Cardiac muscle cell (in vitro differentiated cells and primary cell): ENCODE measurements around the gene PHPT1. TPM values are rescaled to one million over a fixed set of nuclear protein-coding genes. Genes with fewer than 3 reads are reported as not detected.

Source experiments
- DNase-seq, 2 donors: peaks; one replicate each; pipeline versions ENCODE4 v3.0.0 to v3.0.0-alpha.2; 2010 to 2017; ENCODE audit warnings: low read depth in 1 of 2, low spot score in 1 of 2
- H3K27ac ChIP-seq: fragments of 200-600 bp; sonication (generic); 2 replicates; pipeline ENCODE4 v1.5.1; 2016
- H3K27me3 ChIP-seq: fragments of 200-600 bp; sonication (generic); 2 replicates; pipeline ENCODE4 v1.6.0; 2016; ENCODE audit warnings: control low read depth
- H3K36me3 ChIP-seq: fragments of 200-600 bp; sonication (generic); 2 replicates; pipeline ENCODE4 v1.5.1; 2016; ENCODE audit warnings: control low read depth
- H3K4me1 ChIP-seq: fragments of 200-600 bp; sonication (generic); 2 replicates; pipeline ENCODE4 v1.8.1; 2017; ENCODE audit warnings: low read depth, mild to moderate bottlenecking, mixed run types
- H3K4me3 ChIP-seq: fragments of 200-600 bp; sonication (generic); 2 replicates; pipeline ENCODE4 v1.5.1; 2016; ENCODE audit warnings: mild to moderate bottlenecking
- H3K9me3 ChIP-seq: fragments of 200-600 bp; sonication (generic); 2 replicates; pipeline ENCODE4 v1.5.1; 2017; ENCODE audit warnings: low read depth, mild to moderate bottlenecking, control low read depth
- CTCF ChIP-seq: IDR thresholded peaks from 2 replicates; pipeline ENCODE4 v1.5.1; 2012; ENCODE audit warnings: low read depth, mild to moderate bottlenecking, low read length
- polyA plus RNA-seq: library from polyadenylated mRNA; unstranded; fragments of >200 nt; fragmentation: Nextera tagmentation; extraction: Ambion mirVana; gene quantifications from 2 replicates; pipeline ENCODE4 v1.2.1, GENCODE V29; 2016
- total RNA-seq: library from RNA; depleted of rRNA; stranded (reverse); fragments of >200 nt; gene quantifications from 2 replicates; pipeline ENCODE4 v1.2.3, GENCODE V29; 2016

Gene PHPT1
- total and polyA plus RNA-seq, 2 experiments from 2014 or later: 185 to 565 TPM

DNA sequence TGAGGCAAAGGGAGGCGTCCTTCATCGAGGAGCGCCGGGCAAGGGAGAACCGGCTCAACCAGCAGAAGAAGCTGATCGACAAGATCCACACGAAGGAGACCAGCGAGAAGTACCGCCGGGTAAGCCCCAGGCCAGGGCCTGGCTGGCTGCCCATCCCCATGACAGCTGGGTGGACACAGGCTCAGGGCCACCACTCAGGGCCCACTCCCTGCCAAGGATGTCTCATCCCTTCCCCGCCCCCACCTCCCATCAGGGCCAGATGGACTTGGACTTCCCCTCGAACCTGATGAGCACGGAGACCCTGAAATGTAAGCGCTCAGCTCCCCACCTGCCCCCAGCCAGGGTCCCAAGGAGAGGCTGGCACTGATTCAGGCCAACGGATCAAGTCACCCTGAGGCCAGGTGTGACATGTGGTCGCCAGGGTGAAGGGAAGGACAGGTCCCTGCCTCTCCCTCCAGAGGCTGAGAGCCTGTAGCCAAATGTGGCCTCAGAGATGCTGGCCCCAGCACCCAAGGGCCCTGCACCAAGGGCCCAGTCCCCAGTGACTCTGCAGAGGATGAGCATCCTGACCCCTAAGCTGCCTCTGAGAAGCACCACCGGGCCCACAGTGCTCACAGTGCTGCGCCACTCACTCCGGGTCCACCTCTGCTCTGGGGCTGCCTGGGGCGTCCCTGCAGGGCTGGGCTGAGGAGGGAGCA lies 44.6 kb upstream of the PHPT1 start:
- peaks cover 15% of the 10 kb centered on the region for H3K4me1 ChIP-seq
- no peaks in the 10 kb centered on the region for H3K9me3 ChIP-seq

DNA sequence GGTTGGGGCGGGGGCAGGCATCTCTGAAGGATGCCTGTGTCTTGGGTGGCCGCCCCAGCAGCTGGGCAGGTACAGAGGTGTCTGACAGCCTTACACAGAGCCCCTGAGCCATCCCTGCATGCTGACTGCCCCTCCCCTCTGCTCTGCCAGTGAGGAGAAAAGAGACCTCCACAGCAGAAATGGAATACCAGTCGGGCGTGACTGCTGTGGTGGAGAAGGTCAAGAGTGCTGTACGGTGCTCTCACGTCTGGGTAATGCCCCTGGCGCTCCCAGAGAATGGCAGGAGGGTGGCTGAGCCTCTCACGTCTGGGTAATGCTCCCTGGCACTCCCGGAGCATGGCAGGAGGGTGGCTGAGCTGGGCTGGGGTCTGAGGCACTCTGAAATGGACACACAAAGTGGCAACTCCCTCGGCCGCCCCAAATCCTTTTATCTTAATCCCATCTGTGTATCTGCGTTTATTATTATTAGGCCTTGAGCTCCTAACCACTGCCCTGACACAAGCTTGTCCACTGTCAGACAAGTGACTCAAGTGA lies 43.9 kb upstream of the PHPT1 start:
- DNase-seq: no peak
- Histone ChIP-seq H3K9me3 (no peaks in the 10 kb centered on the region), H3K36me3 (no peaks in the 10 kb centered on the region), H3K4me1 (peaks cover 21% of the 10 kb centered on the region), H3K27ac (no peak overlapping the region), H3K4me3 (no peak overlapping the region), H3K27me3 (no peaks in the 10 kb centered on the region)
- no peak for TF ChIP-seq CTCF

More for the DNA sequence above, 44.6 kb upstream of the PHPT1 start:
- TF ChIP-seq CTCF: no peak
- Histone ChIP-seq H3K36me3 (no peaks in the 10 kb centered on the region), H3K4me3 (no peak overlapping the region), H3K27ac (no peak overlapping the region), H3K27me3 (no peaks in the 10 kb centered on the region)
- no peak for DNase-seq

DNA sequence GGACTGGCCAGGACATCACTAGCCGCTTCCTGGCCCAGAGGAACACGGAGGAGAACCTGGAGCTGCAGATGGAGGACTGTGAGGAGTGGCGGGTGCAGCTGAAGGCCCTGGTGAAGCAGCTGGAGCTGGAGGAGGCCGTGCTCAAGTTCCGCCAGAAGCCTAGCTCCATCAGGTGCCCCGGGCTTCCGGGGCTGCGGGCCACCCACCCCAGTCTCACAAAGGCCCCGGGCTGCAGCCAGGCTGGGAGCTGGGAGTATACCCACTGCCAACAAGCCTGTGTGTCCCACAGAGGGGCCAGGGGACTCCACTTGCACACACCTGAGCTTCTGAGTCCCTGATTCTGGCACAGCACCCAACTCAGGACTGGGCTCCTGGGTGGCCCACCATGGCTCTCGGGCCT lies 43.1 kb upstream of the PHPT1 start:
- no peak for DNase-seq
- Histone ChIP-seq H3K4me1 (peaks cover 27% of the 10 kb centered on the region), H3K9me3 (no peaks in the 10 kb centered on the region), H3K36me3 (no peaks in the 10 kb centered on the region), H3K27me3 (no peaks in the 10 kb centered on the region), H3K27ac (no peak overlapping the region), H3K4me3 (no peak overlapping the region)
- TF ChIP-seq CTCF: no peak

DNA sequence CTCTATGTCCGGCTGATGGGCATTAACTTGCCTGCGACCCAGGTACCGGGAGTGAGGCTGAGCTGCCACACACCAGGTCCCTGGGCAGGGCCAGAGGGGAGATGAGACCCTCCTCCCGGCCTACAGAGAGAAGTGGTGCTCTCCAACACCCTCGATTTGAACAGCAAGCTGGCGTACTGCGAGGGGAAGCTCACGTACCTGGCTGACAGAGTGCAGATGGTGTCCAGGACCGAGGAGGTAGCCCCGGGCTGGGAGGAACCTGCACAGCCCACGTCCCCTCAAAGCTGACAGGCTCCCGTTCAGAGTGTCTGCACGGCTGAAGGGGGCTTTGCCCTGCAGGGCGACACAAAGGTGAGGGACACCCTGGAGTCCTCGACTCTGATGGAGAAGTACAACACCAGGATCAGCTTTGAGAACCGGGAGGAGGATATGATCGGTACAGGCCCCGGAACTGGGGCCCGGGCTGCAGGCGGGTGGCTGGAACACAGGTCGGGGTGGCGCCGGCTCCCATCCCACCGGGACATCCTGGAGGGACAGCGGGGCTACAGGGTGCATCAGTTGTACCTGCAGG lies 42.5 kb upstream of the PHPT1 start:
- Histone ChIP-seq H3K27me3 (no peaks in the 10 kb centered on the region), H3K27ac (peak overlapping the region; percentile 99), H3K36me3 (no peaks in the 10 kb centered on the region), H3K4me3 (peak overlapping the region; percentile 100), H3K9me3 (no peaks in the 10 kb centered on the region), H3K4me1 (peaks cover 23% of the 10 kb centered on the region)
- DNase-seq: no peak
- TF ChIP-seq CTCF: no peak

- Histone ChIP-seq H3K36me3 (no peaks in the 10 kb centered on the region), H3K27ac (peak within 1 kb of the TSS; percentile 99), H3K27me3 (no peaks in the 10 kb centered on the region), H3K4me1 (peaks cover 23% of the 10 kb centered on the region), H3K9me3 (no peaks in the 10 kb centered on the region), H3K4me3 (peak within 1 kb of the TSS; percentile 100)
- peak; percentile 75 to 88 for DNase-seq
- no peak for TF ChIP-seq CTCF
Observed at GRCh38 chr9:136807281-136808074, 41.7 kb upstream of the PHPT1 start, which contains the start of gene RABL6. Gene RABL6, plus strand, starts transcription at chr9:136807948. Its CDS starts 249 bp downstream, at chr9:136808197.
